Measurements from ENCODE around the gene LMAN1. TPM values are rescaled to one million over a fixed set of nuclear protein-coding genes. Genes with fewer than 3 reads are reported as not detected.

The LMAN1 gene
- total RNA-seq, 1 donor from 2014 or later: 135 TPM

GRCh38 chr18:59305295-59305694 lies 53.8 kb downstream of the LMAN1 start:
- no peak for DNase-seq (ENCODE audit: low read depth, low spot score)

GRCh38 chr18:59303656-59304195 lies 55.3 kb downstream of the LMAN1 start:
- DNase-seq (ENCODE audit: low read depth, low spot score): no peak

GRCh38 chr18:59303006-59303405 lies 56.1 kb downstream of the LMAN1 start:
- DNase-seq (ENCODE audit: low read depth, low spot score): no peak

- DNase-seq (ENCODE audit: low read depth, low spot score): no peak
Observed at GRCh38 chr18:59301929-59302328, 57.1 kb downstream of the LMAN1 start.

GRCh38 chr18:59300676-59301285 lies 58.3 kb downstream of the LMAN1 start:
- DNase-seq (ENCODE audit: low read depth, low spot score): no peak

- no peak for DNase-seq (ENCODE audit: low read depth, low spot score)
Observed at GRCh38 chr18:59298871-59299270, 60.2 kb downstream of the LMAN1 start.

- DNase-seq (ENCODE audit: low read depth, low spot score): no peak
Observed at GRCh38 chr18:59293317-59293716, 65.7 kb downstream of the LMAN1 start.

- no peak for DNase-seq (ENCODE audit: low read depth, low spot score)
Observed at GRCh38 chr18:59286341-59286740, 72.7 kb downstream of the LMAN1 start.

- no peak for DNase-seq (ENCODE audit: low read depth, low spot score)
Observed at GRCh38 chr18:59282341-59282740, 76.7 kb downstream of the LMAN1 start.

GRCh38 chr18:59279722-59280121 lies 79.3 kb downstream of the LMAN1 start:
- no peak for DNase-seq (ENCODE audit: low read depth, low spot score)

GRCh38 chr18:59279193-59279592 lies 79.9 kb downstream of the LMAN1 start:
- DNase-seq (ENCODE audit: low read depth, low spot score): no peak

GRCh38 chr18:59278793-59279192 lies 80.3 kb downstream of the LMAN1 start:
- no peak for DNase-seq (ENCODE audit: low read depth, low spot score)

Other genes with a start within 250 kb of the LMAN1 start
- gene SEC11C, start 219.4 kb downstream of the LMAN1 start, total RNA-seq: 20.9 and 27.2 TPM in 2 replicates
- not detected in 2 replicates for gene GRP, start 139.1 kb downstream of the LMAN1 start, total RNA-seq
- gene RAX, start 85.8 kb downstream of the LMAN1 start, total RNA-seq: not detected in 2 replicates
- gene CPLX4, start 40.6 kb downstream of the LMAN1 start, total RNA-seq: not detected in 2 replicates

All from pulmonary artery endothelial cell (primary cell).